GM23338 (cell line): Measurements from ENCODE around the gene TTC33.

Experiments used
- CREB1 ChIP-seq: fragments of 250-450 bp; sonication (Bioruptor Pico); IDR thresholded peaks from 2 replicates; pipeline ENCODE4 v1.5.0; 2020; ENCODE audit warnings: low read depth, mild to moderate bottlenecking, moderate library complexity
- CTCF ChIP-seq, 2 experiments: fragments of 200-600 bp in 1 of 2; sonication (generic) in 1 of 2; conservative IDR thresholded peaks; 2 replicates each; pipeline versions ENCODE4 v1.5.1 to v1.6.1; 2016 to 2017; ENCODE audit warnings: antibody characterized with exemption in 2 of 2, low read depth in 2 of 2, mild to moderate bottlenecking in 2 of 2, moderate library complexity in 1 of 2
- EZH2phosphoT487 ChIP-seq: fragments of 200-600 bp; sonication (generic); IDR thresholded peaks from one replicate; pipeline ENCODE4 v1.8.1; 2018; ENCODE audit warnings: antibody characterized with exemption; ENCODE audit not compliant: unreplicated experiment
- POLR2AphosphoS5 ChIP-seq: IDR thresholded peaks from 2 replicates; pipeline ENCODE4 v1.6.1; 2016; ENCODE audit warnings: antibody characterized with exemption, low read depth

GRCh38 chr5:40660751-40661150, 95.0 kb downstream of the TTC33 start:
- TF ChIP-seq CTCF (conservative IDR thresholded peaks at IDR 0.05; ENCODE audit: low read depth in 2 of 2) (no peak), EZH2phosphoT487 (no peak), POLR2AphosphoS5 (no peak), CREB1 (no peak)
